Embryonic facial prominence (tissue), 1 donor: ENCODE results near the gene AAMP.

Experiments
- DNase-seq: peaks from one replicate; pipeline ENCODE4 v3.0.0-alpha.2; 2016; ENCODE audit errors: extremely low spot score

AAMP gene

DNA sequence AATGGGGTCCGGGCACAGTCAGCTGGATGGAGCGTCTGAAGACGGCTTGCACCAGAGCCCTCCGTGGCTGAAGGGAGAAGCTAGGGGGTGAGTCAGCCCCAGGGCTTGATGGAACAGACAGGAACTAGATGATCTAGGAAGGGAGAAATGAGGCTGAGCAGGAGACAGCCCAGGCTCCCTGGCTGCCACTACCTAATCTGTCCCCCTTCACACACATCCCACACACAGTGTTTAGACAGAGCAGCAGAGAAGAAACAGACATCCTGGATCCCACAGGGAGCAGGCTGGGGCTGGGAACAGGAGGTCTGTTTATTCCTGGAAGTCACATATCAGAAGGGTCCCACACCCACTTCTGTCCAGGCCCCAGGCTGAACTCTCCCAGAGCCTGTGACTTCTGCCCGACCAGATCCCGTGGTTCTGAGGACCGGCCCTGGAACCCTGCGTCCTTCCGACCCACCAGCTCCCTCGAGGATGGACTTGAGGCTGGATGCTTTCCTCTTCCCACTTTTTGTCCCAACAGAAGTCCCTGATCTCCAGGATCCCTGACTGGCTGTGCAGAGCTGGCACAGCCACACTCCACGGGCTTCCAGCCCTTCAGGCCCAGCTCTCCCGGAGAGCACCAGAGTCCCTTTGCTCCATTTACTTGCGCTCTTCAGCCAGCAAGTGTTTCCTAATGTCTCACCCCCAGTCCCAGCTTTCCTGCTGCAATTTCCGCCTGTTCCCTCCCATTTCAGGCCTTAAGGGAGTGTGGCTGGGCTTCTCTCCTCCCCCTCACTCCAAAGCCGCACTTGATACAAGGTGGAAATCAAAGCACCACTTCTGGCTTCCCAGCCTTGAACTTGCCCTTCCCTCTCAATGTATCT lies 10.6 kb downstream of the AAMP start:
- no peak for DNase-seq

DNA sequence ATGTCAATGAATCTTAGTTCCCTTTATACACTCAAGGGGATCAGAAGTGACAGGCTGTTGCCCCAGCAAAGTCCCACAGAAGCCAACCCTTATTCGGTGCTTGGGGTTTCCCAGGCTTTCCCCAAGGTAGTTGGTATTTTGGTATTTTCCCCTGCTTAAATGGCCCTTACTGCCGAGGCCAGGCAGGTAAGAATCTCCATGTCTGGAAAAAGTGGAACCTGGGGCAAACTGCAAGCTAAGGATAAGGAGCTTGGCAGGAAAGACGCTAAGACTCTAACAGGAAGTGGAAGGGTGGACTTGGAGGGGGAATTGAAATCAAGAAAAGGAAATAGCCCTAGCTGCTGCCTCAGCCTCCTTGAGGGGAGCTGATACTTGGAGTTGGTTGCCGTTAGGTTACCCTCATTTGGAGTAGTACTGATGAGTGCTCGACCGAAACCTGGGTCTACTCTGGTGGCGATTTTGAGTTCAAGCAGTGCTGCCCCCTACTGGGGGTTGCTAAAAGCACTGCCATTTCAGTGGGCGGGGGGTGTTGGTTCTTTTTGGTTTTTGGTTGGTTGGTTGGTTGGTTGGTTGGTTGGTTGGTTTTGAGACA lies 12.5 kb downstream of the AAMP start:
- DNase-seq = no peak

DNA sequence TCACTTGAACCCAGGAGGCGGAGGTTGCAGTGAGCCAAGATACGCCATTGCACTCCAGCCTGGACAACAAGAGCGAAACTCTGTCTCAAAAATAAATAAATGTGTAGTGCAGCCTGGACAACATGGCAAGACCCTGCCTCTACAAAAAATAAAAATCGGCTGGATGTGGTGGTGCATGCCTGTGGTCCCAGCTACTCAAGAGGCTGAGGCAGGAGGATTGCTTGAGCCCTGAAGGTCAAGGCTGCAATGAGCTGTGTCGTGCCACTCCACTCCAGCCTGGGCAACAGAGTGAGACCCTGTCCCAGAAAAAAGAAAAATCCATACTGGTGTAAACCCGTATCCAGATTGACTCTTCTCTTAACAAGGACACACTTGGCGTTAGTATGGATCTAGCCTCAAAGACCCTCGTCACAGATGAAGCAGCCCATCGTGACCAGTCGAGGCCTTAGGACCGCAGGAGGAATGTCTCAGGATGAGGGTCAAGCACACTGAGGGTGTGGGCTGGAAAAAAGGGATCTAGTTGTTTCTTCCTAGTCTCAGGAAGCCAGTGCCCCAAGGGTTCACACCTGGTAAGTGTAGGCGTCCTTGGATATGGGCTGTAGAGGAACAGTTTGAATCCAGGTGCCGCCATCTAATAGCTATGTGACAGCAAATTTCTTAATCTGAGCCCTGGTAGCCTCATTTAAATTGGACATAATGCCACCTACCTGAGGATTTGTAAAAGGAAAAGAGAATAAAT lies 13.2 kb downstream of the AAMP start:
- no peak for DNase-seq

DNA sequence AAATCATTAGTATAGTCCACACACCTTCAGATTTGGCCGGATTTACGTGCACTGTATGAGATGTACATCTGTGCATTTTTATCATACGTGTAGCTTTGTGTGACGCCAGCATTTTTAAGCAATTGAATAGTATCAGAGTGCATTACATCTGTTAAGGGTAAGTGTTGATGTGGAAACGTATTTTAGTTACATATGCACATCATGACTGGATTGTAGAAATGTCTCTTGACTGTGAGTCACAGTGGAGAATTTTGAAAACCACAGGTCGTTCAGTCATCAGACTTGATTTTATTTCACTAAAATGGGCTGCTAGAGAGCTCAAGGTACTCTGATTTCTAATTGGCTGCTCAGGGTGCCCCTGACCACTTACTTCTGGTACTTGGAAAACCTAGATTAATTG lies 14.5 kb downstream of the AAMP start:
- no peak for DNase-seq

DNA sequence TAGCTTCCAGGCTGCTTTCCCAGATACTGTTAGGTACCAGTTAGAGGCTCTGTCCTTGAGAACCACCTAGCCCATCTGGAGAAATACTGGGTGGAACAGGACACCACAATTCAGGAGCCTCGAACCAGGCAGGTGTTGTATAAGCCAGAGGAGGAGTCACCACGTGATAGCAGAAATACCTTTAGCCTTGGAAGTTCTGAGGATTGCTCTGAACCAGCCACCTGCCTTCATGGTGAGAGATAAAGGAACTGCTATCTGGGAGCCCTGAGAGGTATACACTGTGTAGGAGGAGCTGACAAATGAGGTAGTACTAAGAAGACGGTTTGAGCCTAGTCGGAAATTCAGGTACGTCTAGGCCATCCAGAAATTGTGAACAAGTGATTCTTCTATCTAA lies 16.7 kb downstream of the AAMP start:
- DNase-seq = no peak

DNA sequence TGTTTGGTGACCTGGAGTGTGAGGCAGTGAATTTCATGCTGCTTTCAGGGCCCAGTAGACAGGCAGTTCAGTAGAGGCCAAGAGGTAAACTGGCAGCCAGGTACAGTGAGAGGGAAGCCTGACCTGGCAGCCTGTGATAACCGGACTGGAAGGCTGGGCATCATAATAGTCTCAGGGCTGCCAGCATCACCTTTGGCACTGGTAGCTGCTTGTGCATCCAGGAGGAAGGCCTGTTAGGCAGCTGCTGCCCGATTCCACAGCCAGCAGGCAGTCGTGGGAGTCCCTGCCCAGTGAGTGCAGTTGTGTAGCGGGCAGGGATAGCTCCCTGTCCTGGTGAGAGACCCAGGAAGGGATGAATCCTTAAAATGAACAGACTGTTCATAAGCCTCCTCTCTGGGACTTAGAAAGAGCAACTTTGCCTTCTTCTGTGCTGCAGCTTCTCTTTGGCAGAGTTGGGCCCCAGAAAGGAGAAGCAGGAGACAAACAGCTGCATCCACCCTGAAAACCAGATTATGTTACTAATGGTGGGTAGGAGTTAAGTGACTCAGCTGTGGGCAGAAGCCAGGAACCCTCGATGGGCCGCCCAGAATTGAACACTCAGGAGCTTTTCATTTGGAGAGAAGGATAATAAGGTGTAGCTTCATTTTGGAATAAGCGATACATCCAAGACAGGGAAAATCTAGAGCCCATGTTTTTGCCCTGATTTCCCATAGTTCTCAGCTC lies 17.3 kb downstream of the AAMP start:
- no peak for DNase-seq

DNA sequence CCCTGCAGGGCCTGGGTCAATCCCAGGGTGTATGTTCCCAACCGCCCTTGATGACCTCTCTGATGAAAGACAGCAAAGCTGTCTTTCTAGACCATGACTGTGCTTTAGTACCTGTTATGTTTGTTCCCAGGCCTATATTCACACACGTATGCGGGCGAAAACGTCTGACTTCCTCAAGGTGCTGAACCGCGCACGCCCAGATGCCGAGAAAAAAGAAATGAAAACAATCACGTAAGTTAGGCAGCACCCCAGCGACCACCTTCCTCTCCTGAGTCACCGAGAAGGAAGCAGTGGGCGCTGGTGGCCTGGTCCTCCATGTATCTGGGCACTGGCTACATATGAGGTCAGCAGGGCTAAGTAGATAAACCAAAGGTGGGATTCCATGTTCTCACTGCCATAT lies 20.2 kb downstream of the AAMP start:
- no peak for DNase-seq

DNA sequence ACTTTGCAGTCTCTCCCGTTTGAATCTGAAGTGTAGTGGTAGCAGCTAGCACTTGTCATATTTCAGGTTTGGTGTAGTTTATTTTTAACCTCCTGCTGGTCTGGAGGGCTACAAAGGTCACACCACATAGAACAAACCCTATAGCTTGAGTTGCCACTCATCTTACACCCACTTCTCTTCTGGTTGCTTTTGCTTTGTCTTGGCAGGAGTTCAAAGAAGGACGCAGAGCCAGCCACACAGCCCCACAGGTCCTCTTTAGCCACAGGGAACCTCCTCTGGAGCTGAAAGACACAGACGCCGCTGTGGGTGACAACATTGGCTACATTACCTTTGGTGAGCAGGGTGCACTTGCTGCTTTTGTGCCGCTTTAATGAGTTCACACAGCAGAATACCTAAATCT lies 24.7 kb downstream of the AAMP start:
- DNase-seq = no peak

DNA sequence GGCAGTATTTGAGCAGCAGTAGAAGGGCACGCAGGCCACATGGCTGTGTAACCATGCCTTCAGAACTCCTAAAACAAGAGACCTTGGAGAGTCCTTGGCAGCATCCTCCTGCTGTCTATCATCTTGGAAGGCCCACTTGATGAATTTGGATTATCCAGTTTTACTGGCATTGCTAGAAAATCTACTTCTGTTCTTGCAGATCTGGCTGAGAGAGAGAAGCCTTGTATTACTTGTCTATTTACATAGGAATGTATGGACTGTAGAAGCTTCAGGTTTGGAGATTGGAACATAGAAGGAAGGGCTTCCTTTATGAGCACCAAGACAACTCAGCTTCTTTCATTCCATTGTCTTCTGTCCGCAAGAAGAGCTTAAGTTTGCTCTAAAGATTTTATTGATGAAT lies 25.3 kb downstream of the AAMP start:
- DNase-seq = no peak

DNA sequence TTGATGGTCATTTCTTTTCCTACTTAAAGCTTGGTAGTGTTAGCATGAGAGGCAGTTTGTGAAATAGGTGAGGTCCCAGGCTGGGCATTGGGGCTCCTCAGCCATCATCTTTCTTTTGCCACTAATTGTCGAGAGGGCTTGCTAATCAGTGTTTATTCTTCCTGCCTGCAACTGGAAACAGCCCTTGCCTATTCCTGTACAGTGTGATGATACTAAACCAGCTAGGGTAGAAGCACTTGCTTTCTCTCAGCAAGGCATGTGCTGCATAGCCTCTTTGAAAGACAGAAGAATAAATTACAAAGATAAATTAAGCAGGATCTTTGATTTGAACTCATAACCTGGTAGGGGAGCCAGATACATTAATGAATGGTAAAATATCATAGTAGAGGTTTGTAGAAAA lies 25.7 kb downstream of the AAMP start:
- no peak for DNase-seq

DNA sequence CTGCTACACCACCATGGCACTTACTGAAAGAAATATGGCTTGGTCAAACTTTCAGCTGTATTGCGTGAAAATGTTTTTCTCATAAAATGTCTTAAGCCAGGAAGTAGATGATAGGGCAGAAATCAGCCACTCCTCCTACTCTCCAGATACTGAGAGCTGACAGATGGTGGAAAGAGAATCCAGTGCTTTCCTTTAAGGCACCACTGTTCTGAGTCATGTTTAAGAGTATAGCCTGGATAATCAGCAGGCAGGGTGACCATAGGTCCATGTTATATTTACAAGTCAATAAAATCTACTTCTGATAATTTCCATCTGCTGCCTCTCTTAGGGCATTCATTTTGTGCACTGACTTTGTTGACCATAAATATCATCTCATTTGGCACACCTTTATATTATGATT lies 31.1 kb downstream of the AAMP start:
- DNase-seq = no peak

DNA sequence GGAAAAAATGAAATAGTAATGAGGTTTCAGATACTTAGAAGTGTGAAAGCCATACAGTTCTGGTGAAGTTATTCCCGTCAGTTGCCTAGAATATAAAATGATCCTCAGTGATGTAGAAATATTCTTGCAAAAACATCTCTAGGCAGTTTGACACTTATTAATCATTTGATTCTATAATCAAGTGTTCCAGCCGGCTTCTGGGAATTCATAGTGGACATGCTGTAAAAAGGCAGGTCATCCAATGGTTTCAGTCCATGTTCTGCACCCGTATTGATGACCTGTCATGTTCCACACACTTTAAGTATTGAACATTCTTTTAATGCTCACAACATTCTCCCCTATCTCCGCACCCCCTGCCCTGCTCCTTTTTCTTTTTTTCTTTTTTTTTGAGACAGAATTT lies 33.1 kb downstream of the AAMP start:
- DNase-seq = no peak

DNA sequence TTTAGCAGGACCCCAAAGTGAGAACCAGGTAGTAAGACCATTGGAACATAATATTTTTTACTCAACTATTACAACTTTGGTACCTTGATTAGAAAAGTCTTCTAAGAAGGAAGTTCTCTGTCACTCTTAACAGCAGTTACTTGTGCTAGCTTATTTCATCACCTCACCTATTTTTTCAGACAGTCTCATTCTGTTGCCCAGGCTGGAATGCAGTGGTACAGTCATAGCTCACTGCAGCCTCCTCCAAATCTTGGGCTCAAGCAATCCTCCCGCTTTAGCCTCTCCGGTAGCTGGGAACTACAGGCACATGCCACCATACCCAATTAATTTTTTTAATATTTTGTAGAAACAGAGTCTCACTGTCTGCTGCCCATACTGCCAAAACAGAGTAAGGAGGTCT lies 34.9 kb downstream of the AAMP start:
- no peak for DNase-seq

DNA sequence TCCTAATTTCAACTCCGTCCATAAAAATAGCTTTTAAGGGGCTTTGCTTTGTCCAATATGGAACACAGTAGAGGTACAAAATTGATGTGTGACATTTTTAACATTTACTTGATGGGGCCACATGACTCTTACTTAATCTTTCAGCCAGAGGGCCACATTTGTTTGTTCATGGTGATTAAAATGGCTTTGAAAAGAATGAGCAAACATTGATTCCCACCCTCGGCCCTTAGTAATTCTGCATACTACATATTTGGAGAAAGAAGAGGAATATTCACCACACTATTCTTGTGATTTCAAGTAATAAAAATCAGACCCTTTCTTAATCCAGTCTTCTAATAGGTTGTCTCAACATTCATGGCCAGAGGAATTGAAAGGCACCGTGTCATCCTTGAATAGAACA lies 35.4 kb downstream of the AAMP start:
- no peak for DNase-seq

DNA sequence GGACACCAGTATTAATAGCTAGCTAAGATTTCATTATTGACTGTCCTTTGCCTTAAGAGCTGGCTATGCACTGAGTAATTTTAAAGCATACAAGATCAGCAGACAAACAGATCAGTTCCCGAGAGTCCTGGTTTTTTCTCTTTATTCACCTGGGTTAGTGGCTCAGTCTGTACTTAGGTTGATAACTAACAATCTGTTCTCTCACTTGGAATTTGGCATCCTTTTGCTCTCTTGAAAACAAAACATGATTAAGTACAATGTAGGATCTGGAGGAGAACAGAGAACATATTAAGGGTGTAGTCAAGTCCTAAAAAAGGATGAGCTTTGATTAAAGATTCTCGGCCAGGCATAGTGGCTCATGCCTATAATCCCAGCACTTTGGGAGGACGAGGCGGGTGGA lies 36.4 kb downstream of the AAMP start:
- no peak for DNase-seq

DNA sequence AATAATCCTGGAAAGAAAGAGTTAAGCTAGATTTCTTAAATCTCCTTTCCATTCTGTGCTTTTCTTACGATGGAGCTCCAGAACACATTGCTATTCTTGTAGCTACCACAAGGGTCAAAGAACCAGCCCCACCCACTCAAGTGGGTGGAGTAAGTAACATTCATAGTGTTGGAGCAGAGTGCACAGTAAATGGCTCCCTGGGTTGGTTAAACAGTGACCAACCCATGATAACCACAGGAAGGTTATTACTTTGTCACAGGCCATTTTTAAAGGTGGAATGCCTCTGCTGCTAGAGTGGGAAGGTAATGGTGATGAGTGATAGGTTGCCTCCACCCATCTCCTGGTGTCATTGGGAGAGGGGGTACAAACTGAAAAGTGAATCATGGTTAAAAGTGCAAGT lies 39.1 kb downstream of the AAMP start:
- no peak for DNase-seq

DNA sequence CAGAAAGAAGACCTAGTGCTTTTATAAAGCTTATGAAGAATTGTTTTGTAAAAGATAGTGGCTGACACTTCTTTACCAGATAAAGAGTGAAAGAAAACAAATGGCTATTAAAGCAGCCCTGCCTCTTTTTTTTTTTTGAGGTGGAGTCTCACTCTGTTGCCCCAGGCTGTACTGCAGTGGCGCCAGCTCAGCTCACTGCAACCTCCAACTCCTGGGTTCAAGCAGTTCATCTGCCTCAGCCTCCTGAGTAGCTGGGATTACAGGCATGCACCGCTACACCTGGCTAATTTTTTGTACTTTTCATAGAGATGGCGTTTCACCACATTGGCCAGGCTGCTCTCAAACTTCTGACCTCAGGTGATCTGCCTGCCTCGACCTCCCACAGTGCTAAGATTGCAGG lies 40.1 kb downstream of the AAMP start:
- no peak for DNase-seq

DNA sequence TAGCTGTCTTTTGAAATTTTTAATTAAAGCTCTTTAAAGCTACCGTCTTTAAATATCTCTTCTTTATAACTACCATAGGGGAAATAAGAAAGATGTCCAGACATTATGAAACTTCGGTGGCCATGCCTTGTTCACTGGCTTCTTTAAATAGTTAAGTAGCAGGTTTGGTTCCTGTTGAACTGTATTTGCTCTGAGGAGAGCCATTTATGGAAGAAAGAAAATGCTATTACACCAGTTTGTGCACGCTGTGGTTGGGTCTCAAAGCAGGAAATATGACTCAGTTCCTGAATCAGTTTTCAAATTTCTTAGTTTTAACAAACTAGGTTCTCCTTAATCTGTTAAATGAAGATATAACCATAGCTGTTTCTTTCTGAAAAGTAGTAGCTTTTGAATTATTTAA lies 40.7 kb downstream of the AAMP start:
- no peak for DNase-seq

DNA sequence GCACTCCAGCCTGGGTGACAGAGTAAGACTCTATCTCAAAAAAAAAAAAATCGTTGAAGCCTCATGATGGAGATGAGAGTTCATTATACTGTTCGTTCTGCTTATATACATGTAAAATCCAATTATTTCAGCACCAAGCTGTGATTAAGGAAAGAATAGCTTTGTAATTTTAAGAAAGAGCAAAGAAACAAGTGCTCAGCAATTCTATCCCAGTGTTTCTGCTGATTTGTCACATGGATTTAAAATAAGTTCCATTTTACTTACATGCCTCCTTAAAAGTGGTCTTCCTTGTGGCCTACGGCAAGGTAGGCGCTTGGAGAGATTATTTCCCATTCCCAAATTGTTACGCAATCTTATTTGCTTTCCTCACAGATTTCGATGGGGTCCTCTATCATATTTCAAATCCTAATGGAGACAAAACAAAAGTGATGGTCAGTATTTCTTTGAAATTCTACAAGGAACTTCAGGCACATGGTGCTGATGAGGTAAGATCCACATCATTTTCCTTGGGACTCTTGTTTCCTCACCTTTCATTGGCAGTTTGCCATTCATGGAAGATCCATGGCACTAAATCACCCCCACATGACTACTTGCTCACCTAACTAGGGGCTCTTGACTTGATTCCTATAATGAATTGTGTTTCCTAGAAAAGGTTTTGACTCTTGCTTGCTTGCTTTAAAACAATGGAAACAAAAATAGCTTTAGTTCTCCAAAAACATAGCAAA lies 41.4 kb downstream of the AAMP start:
- no peak for DNase-seq

DNA sequence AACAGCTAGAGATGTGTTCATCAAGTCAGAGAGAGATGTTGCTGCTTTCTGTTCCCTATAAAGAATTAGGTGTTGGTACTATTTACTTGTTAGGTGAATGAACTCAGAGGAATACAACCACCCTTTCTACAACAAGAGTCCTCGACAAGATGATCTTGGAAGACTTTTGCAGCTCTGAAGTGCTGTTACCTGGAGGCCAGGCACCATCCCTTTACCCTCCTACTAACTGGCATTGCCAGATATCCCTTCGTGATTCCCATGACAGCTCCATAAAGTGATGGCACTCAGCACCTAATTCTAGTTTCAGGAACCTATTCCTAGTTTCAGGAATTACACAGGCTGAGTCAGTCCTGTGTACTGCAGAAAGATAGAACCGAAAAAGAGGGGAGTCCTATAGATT lies 43.0 kb downstream of the AAMP start:
- DNase-seq = no peak

DNA sequence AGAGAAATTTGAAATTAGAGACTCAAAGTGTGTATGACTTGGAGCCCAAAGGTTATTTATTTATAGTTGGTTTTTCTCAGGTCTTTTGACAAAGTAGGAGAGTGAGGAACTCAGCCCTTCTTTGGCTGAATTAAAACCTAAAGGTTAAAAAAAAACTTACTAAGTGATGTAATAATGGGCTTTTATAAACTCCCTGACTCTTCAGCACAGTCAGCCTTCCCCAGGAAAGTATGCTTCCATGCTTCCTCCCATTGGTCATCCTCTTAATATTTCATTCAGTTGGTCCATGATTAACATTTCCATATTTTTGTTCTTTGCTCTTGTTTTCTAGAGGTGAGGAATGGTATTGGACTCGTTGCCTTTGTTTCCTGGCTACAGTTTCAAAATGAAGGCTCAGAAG lies 45.8 kb downstream of the AAMP start:
- DNase-seq = no peak

DNA sequence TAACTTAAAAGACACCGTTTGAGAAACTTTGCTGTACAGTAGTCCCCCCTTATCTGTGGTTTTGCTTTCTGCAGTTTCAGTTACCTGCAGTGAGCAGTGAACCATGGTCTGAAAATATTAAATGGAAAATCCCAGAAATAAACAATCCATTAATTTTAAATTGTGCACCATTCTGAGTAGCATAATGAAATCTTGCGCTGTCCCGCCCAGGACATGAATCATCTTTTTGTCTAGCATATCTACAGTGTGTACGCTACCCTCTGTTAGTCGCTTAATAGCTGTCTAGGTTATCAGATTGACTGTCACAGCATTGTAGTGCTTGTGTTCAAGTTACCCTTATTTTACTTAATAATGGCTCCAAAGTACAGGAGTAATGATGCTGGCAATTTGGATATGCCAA lies 46.9 kb downstream of the AAMP start:
- no peak for DNase-seq
